NB4 (cell line): ENCODE measurements around the gene LCLAT1.

Experiments used
- DNase-seq: peaks from one replicate; pipeline ENCODE4 v3.0.0; 2010; ENCODE audit warnings: low read depth
- H3K4me3 ChIP-seq: one replicate; pipeline ENCODE4 v1.5.1; 2011; ENCODE audit warnings: mild to moderate bottlenecking, low read depth, low read length, moderate library complexity
- CTCF ChIP-seq: IDR thresholded peaks from one replicate; pipeline ENCODE4 v1.5.1; 2012; ENCODE audit warnings: low read depth, low read length
- MAX ChIP-seq: IDR thresholded peaks from 2 replicates; pipeline ENCODE4 v1.6.1; 2011; ENCODE audit warnings: low read depth, low read length
- MYC ChIP-seq: IDR thresholded peaks from 2 replicates; pipeline ENCODE4 v1.6.1; 2011; ENCODE audit warnings: low read depth, low read length
- POLR2A ChIP-seq: IDR thresholded peaks from 2 replicates; pipeline ENCODE4 v1.6.1; 2011; ENCODE audit warnings: mild to moderate bottlenecking; ENCODE audit not compliant: insufficient read length; ENCODE audit errors: extremely low read depth

Gene LCLAT1

GRCh38 chr2:30569946-30570345 lies 122.9 kb downstream of the LCLAT1 start:
- no peak for DNase-seq
- no peak overlapping the region for H3K4me3 ChIP-seq
- no peak for TF ChIP-seq MYC
- no peak for TF ChIP-seq POLR2A
- TF ChIP-seq CTCF, result no peak
- TF ChIP-seq MAX, result no peak

GRCh38 chr2:30577151-30577550 lies 130.1 kb downstream of the LCLAT1 start:
- TF ChIP-seq CTCF, result no peak
- TF ChIP-seq MAX, result no peak
- TF ChIP-seq POLR2A, result no peak
- TF ChIP-seq MYC, result no peak
- no peak for DNase-seq
- H3K4me3 ChIP-seq, result no peak overlapping the region

GRCh38 chr2:30580391-30580790 lies 133.3 kb downstream of the LCLAT1 start:
- TF ChIP-seq POLR2A (no peak), MAX (no peak), CTCF (no peak), MYC (no peak)
- DNase-seq, result no peak
- no peak overlapping the region for H3K4me3 ChIP-seq

GRCh38 chr2:30582521-30582920 lies 135.5 kb downstream of the LCLAT1 start:
- no peak for DNase-seq
- TF ChIP-seq MAX (no peak), POLR2A (no peak), MYC (no peak), CTCF (no peak)
- H3K4me3 ChIP-seq, result no peak overlapping the region

GRCh38 chr2:30583204-30583749 lies 136.2 kb downstream of the LCLAT1 start:
- TF ChIP-seq MAX (no peak), MYC (no peak)
- DNase-seq, result no peak
- H3K4me3 ChIP-seq, result no peak overlapping the region

- no peak overlapping the region for H3K4me3 ChIP-seq
- TF ChIP-seq MYC, result no peak
- no peak for DNase-seq
Observed at GRCh38 chr2:30584116-30584515, 137.1 kb downstream of the LCLAT1 start.

- no peak for TF ChIP-seq MYC
- no peak for TF ChIP-seq MAX
- no peak for TF ChIP-seq POLR2A
- no peak for TF ChIP-seq CTCF
- H3K4me3 ChIP-seq, result no peak overlapping the region
- DNase-seq, result no peak
Observed at GRCh38 chr2:30588994-30589393, 141.9 kb downstream of the LCLAT1 start.
